Measurements from ENCODE around the gene CHRNA7.

CHRNA7 gene

DNA sequence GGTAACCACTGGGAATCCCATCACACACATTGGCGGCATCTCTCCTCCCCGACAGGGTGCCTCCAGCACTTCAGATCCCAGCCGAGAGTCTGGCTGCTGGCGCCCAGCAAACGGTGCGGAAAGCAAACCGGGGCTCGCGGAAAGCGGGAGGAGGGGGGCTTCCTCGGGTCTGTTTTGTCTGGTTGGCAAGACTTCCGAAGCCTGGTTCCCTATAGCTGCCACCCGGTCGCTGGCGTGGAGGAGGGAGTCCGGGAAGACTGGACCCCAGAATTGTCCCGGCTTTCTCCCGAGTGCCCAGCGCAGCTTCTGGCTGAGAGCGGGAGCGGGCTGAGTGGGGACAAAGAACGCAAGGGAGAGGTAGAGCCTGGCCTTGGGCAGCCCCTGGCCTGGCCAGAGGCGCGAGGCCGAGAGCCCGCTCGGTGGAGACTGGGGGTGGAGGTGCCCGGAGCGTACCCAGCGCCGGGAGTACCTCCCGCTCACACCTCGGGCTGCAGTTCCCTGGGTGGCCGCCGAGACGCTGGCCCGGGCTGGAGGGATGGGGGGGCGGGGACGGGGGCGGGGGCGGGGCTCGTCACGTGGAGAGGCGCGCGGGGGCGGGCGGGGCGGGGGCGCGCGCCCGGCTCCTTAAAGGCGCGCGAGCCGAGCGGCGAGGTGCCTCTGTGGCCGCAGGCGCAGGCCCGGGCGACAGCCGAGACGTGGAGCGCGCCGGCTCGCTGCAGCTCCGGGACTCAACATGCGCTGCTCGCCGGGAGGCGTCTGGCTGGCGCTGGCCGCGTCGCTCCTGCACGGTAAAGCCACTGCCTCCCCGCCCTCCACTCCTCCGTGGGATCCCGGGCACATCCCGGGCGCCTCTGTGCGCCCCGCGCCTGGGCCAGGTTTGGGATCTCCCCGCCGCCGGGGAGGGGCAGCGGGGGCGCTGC lies at the start of gene CHRNA7:
Gene CHRNA7, plus strand, starts transcription at position 654 of the 920 bp plus-strand sequence. Its CDS starts 80 bp downstream, at position 734.
- peak within 1 kb of the TSS; percentile 69; the same call in 1 of the 2 replicates for H3K9ac ChIP-seq (ENCODE audit: low read depth, low read length)
- H3K4me1 ChIP-seq (ENCODE audit: insufficient read depth, low read length) = peaks cover 9% of the 10 kb centered on the region
- H3K27me3 ChIP-seq (ENCODE audit: insufficient read depth, low read length) = peaks cover 42% of the 10 kb centered on the region
- H3K4me3 ChIP-seq (ENCODE audit: low read length) = peak within 1 kb of the TSS; percentile 84
- no peaks in the 10 kb centered on the region for H3K9me3 ChIP-seq (ENCODE audit: insufficient read depth, low read depth, low read length)
- H3K27ac ChIP-seq (ENCODE audit: low read length) = no peak within 1 kb of the TSS
- H3K36me3 ChIP-seq (ENCODE audit: insufficient read depth, low read depth, low read length) = no peaks in the 10 kb centered on the region

DNA sequence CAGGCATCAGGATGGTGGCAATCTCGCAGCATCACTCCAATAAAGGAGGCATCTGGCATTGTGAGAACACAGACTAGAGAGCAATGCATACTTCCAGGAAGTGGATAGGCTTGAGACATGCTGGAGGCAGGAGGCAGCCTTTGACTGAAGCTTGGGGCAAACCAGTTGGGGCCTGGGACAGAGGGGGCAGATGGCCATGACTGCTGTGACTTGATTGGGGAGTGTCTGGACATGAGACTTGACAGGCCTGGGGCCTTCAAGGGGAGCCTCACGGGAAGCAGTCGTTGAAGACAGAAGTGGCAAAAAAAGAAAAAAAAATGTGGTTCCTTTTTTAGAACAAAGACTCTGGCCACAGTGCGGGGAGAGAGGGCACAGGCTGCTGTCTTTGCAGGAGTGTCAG lies 44.7 kb upstream of the CHRNA7 start:
- no peak overlapping the region for H3K9ac ChIP-seq (ENCODE audit: low read depth, low read length)
- no peak overlapping the region for H3K27ac ChIP-seq (ENCODE audit: low read length)

DNA sequence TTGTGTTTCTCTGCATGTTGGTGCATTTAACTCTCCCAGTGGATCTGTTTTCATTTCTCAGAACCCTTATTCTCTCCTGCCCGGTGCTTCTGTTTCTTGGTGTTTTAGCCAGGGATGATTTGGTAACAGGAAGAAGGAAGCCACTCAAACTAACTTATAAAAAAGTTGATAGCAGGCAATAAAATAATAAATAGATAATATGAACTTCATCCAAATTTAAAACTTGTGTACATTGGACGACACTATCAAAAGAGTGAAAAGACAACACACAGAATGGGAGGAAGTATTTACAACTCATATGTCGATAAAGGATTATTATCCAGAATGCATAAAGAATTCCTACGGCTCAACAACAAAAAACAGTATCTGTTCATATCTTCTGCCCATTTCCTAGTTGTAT lies 37.3 kb upstream of the CHRNA7 start:
- Histone ChIP-seq H3K27ac (ENCODE audit: low read length) (no peak overlapping the region), H3K36me3 (ENCODE audit: insufficient read depth, low read depth, low read length) (no peaks in the 10 kb centered on the region), H3K4me3 (ENCODE audit: low read length) (no peak overlapping the region), H3K9ac (ENCODE audit: low read depth, low read length) (no peak overlapping the region), H3K4me1 (ENCODE audit: insufficient read depth, low read length) (no peaks in the 10 kb centered on the region), H3K9me3 (ENCODE audit: insufficient read depth, low read depth, low read length) (no peaks in the 10 kb centered on the region), H3K27me3 (ENCODE audit: insufficient read depth, low read length) (no peaks in the 10 kb centered on the region)

More for the DNA sequence above, 44.7 kb upstream of the CHRNA7 start:
- Histone ChIP-seq H3K27me3 (ENCODE audit: insufficient read depth, low read length) (no peaks in the 10 kb centered on the region), H3K36me3 (ENCODE audit: insufficient read depth, low read depth, low read length) (no peaks in the 10 kb centered on the region), H3K4me1 (ENCODE audit: insufficient read depth, low read length) (no peaks in the 10 kb centered on the region), H3K9me3 (ENCODE audit: insufficient read depth, low read depth, low read length) (no peaks in the 10 kb centered on the region), H3K4me3 (ENCODE audit: low read length) (no peak overlapping the region)

DNA sequence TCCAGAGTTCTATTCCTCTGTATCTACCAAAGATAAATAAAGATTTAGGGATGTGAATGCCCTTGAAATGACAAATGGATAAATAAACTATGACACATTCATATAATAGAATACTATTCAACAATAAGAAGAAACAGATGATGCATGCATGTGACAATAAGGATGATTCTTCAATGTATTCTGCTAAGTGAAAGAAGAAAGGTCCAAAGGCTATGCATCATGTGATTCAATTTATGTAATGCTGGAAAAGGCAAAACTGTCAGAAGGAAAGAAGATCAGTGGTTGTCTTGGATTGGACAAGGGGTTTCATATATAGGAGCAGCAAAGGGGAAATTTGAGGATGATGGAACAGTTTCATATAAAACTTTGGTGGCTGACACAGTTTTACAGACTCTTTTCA lies 32.6 kb upstream of the CHRNA7 start:
- no peaks in the 10 kb centered on the region for H3K27me3 ChIP-seq (ENCODE audit: insufficient read depth, low read length)
- no peak overlapping the region for H3K27ac ChIP-seq (ENCODE audit: low read length)
- no peaks in the 10 kb centered on the region for H3K9me3 ChIP-seq (ENCODE audit: insufficient read depth, low read depth, low read length)
- H3K4me1 ChIP-seq (ENCODE audit: insufficient read depth, low read length) = no peaks in the 10 kb centered on the region
- no peaks in the 10 kb centered on the region for H3K36me3 ChIP-seq (ENCODE audit: insufficient read depth, low read depth, low read length)
- no peak overlapping the region for H3K9ac ChIP-seq (ENCODE audit: low read depth, low read length)
- H3K4me3 ChIP-seq (ENCODE audit: low read length) = no peak overlapping the region

DNA sequence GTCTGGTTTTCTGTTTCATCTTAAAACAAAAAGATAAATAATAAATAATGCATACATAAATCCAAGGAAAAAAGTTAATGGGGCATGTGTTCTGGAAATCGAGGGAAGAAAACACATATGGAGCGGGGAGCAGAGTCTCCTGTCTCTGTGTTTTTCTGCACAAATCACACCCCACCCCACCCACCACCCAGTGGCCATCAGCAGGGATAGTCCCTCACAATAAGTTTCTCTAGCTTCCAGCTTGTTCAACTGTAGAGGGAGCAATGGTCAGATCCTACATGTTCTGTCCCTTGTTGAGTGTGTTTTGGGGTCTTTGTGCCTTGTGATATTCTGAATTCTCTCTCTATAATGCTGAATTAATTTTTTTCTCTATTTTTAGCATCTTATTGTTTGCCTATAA lies 26.8 kb upstream of the CHRNA7 start:
- no peak overlapping the region for H3K9ac ChIP-seq (ENCODE audit: low read depth, low read length)
- no peaks in the 10 kb centered on the region for H3K27me3 ChIP-seq (ENCODE audit: insufficient read depth, low read length)
- no peaks in the 10 kb centered on the region for H3K36me3 ChIP-seq (ENCODE audit: insufficient read depth, low read depth, low read length)
- no peak overlapping the region for H3K4me3 ChIP-seq (ENCODE audit: low read length)
- H3K9me3 ChIP-seq (ENCODE audit: insufficient read depth, low read depth, low read length) = no peaks in the 10 kb centered on the region
- no peaks in the 10 kb centered on the region for H3K4me1 ChIP-seq (ENCODE audit: insufficient read depth, low read length)
- H3K27ac ChIP-seq (ENCODE audit: low read length) = no peak overlapping the region

DNA sequence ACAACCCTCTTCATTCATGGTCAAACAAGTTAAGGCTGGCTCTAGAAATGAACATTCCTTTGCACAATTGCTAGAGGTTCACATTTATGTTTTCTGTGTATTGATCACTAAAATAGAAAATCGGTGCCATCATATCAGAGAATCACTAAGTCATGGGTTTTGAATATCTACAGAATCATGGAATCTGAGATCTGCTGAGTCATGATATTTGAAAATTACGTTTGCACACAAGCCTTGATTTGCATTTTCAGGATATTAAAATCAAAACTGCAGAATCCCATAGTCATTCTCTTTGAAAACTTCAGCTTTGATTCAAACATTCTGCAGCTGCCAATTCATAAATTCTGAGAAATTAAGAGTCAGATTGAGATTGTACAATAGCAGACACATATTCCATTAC lies 26.1 kb upstream of the CHRNA7 start:
- Histone ChIP-seq H3K4me1 (ENCODE audit: insufficient read depth, low read length) (no peaks in the 10 kb centered on the region), H3K27ac (ENCODE audit: low read length) (no peak overlapping the region), H3K9ac (ENCODE audit: low read depth, low read length) (no peak overlapping the region), H3K4me3 (ENCODE audit: low read length) (no peak overlapping the region), H3K36me3 (ENCODE audit: insufficient read depth, low read depth, low read length) (no peaks in the 10 kb centered on the region), H3K27me3 (ENCODE audit: insufficient read depth, low read length) (no peaks in the 10 kb centered on the region), H3K9me3 (ENCODE audit: insufficient read depth, low read depth, low read length) (no peaks in the 10 kb centered on the region)

DNA sequence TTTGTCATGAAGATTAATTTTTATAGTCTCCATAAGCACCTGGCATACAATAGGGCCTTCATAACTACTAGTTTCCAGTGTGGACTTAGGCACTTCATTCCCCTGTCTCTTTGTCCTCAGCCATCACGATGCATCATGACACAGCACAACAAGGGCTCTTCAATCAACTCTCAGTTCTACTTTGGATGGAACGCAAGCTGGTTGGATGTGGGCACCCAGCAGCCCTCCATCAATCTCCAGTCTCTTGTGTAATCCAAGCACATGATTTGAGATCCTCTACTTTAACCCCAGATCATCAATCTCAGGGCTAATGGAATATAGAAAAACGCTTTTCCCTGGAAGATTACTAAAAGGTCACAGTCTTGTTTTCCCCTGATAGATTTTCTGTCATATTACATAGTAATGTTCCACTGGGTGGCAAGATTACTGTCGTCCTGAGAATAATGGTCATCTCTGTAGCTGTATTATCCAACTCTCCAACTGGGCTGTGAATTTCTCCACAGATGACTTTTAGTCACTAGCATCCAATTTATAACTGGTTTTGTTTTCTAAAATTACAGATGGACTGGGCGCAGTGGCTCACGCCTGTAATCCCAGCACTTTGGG lies 22.9 kb upstream of the CHRNA7 start:
- no peak overlapping the region for H3K4me3 ChIP-seq (ENCODE audit: low read length)
- H3K36me3 ChIP-seq (ENCODE audit: insufficient read depth, low read depth, low read length) = no peaks in the 10 kb centered on the region
- H3K9me3 ChIP-seq (ENCODE audit: insufficient read depth, low read depth, low read length) = no peaks in the 10 kb centered on the region
- no peak overlapping the region for H3K27ac ChIP-seq (ENCODE audit: low read length)
- H3K9ac ChIP-seq (ENCODE audit: low read depth, low read length) = no peak overlapping the region
- H3K4me1 ChIP-seq (ENCODE audit: insufficient read depth, low read length) = no peaks in the 10 kb centered on the region
- H3K27me3 ChIP-seq (ENCODE audit: insufficient read depth, low read length) = no peaks in the 10 kb centered on the region

DNA sequence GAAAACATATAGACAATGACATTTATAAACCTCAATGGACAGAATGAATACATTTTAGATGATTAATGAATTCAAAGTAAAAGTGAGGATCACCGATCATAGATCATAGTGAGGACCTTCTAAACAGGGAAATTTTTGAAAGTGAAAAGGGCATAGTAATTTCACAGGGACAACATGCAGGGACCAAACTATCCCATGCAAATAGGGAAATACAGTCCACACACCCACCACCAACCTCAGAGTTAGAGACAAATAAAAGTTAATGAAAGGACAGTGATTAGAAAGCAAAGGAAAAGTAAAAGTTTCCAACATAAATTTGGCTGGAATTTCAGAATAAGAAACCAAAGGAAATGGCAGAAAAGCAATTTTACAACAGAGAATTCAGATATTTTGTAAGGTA lies 15.4 kb upstream of the CHRNA7 start:
- Histone ChIP-seq H3K27ac (ENCODE audit: low read length) (no peak overlapping the region), H3K36me3 (ENCODE audit: insufficient read depth, low read depth, low read length) (no peaks in the 10 kb centered on the region), H3K9ac (ENCODE audit: low read depth, low read length) (no peak overlapping the region), H3K4me1 (ENCODE audit: insufficient read depth, low read length) (no peaks in the 10 kb centered on the region), H3K9me3 (ENCODE audit: insufficient read depth, low read depth, low read length) (peaks cover 4% of the 10 kb centered on the region; the same call in 1 of the 2 replicates), H3K4me3 (ENCODE audit: low read length) (no peak overlapping the region), H3K27me3 (ENCODE audit: insufficient read depth, low read length) (no peaks in the 10 kb centered on the region)

DNA sequence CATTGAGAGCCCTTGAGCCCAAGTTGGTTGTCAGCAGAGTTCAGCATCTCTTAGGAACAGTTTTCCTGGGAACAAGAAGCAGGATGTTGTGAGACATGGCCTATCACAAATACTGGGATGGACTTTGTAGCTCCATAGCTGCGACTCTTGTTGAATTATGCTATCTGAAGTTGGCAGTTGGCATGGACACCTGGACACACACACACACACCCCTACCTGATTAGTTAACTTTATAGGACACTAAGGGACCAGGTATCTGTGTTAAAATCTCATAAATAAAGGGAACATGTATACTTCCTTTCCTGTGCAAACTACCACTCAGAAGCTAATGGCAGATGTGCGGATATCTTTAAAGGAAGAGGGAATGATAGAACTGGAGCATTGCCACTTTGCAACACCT lies 10.2 kb upstream of the CHRNA7 start:
- Histone ChIP-seq H3K27me3 (ENCODE audit: insufficient read depth, low read length) (no peaks in the 10 kb centered on the region), H3K4me1 (ENCODE audit: insufficient read depth, low read length) (no peaks in the 10 kb centered on the region), H3K27ac (ENCODE audit: low read length) (no peak overlapping the region), H3K9ac (ENCODE audit: low read depth, low read length) (no peak overlapping the region), H3K4me3 (ENCODE audit: low read length) (no peak overlapping the region), H3K36me3 (ENCODE audit: insufficient read depth, low read depth, low read length) (no peaks in the 10 kb centered on the region), H3K9me3 (ENCODE audit: insufficient read depth, low read depth, low read length) (no peaks in the 10 kb centered on the region)

DNA sequence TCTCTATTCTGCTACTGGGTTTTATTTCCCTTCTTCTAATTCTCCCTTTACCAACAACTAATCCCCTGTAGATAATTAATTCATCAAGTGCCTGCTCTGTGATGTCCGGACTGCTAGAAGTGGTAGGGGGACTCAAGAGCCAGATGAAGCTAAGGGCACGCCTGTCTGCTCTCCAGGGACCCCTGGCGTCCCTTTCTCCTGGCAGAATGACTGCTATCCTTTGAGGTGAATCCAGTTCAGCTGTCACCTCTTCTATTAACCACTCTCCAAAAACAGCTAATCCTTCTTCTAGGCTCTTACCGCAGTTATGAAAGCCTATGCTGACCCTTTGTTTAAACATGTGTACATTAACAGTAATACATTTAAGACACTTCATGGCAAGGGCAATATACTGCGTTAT lies 1.4 kb upstream of the CHRNA7 start:
- peak overlapping the region; percentile 84 for H3K4me3 ChIP-seq (ENCODE audit: low read length)

DNA sequence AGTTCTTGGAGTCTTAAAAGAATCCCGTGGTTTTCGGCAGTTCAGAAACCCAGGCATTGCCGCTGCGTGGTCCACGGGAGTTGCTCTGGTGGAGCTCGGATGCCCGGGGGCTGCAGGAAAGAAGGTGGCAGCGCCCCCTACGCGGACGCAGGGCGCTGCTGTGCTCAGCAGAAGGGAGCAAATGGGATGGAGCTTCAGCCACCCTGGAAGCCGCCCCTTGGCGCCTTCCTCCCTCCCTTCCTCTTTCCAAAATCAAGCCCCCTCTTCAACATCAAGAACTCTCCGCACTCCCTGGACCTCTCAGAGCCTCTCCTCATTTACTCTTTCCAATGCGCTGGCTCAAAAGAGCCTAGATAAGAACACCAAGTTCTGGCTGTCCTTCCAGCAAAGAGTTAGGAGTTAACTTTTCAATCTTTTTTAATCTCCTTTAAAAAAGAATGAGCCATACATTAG lies 880 bp upstream of the CHRNA7 start:
- Histone ChIP-seq H3K27ac (ENCODE audit: low read length) (no peak overlapping the region), H3K4me3 (ENCODE audit: low read length) (peak overlapping the region; percentile 84), H3K27me3 (ENCODE audit: insufficient read depth, low read length) (peaks cover 42% of the 10 kb centered on the region), H3K4me1 (ENCODE audit: insufficient read depth, low read length) (peaks cover 9% of the 10 kb centered on the region), H3K9ac (ENCODE audit: low read depth, low read length) (peak overlapping the region; percentile 69; the same call in 1 of the 2 replicates), H3K9me3 (ENCODE audit: insufficient read depth, low read depth, low read length) (no peaks in the 10 kb centered on the region), H3K36me3 (ENCODE audit: insufficient read depth, low read depth, low read length) (no peaks in the 10 kb centered on the region)

More for the DNA sequence above, 1.4 kb upstream of the CHRNA7 start:
- Histone ChIP-seq H3K36me3 (ENCODE audit: insufficient read depth, low read depth, low read length) (no peaks in the 10 kb centered on the region), H3K9me3 (ENCODE audit: insufficient read depth, low read depth, low read length) (no peaks in the 10 kb centered on the region), H3K27ac (ENCODE audit: low read length) (no peak overlapping the region), H3K27me3 (ENCODE audit: insufficient read depth, low read length) (peaks cover 42% of the 10 kb centered on the region), H3K9ac (ENCODE audit: low read depth, low read length) (no peak overlapping the region; the same call in 1 of the 2 replicates), H3K4me1 (ENCODE audit: insufficient read depth, low read length) (peaks cover 9% of the 10 kb centered on the region)

DNA sequence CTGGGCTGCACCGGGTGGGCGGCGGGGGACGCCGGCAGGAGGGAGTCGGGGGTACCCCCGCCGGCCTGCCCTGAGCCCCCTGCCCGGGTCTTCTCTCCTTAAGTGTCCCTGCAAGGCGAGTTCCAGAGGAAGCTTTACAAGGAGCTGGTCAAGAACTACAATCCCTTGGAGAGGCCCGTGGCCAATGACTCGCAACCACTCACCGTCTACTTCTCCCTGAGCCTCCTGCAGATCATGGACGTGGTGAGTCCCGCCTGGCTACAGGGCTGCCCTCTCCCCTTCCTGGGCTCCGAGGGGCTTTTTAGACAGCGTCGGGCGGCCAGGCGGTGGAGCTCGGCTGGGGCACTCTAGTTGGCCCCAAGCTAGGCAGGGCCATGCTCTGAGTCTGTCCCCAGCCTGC lies 480 bp downstream of the CHRNA7 start:
- no peak overlapping the region for H3K27ac ChIP-seq (ENCODE audit: low read length)
- peak overlapping the region; percentile 60; the same call in 1 of the 2 replicates for H3K9ac ChIP-seq (ENCODE audit: low read depth, low read length)

More for the DNA sequence above, 480 bp downstream of the CHRNA7 start:
- Histone ChIP-seq H3K4me3 (ENCODE audit: low read length) (peak overlapping the region; percentile 77), H3K9me3 (ENCODE audit: insufficient read depth, low read depth, low read length) (no peaks in the 10 kb centered on the region), H3K4me1 (ENCODE audit: insufficient read depth, low read length) (peaks cover 9% of the 10 kb centered on the region), H3K36me3 (ENCODE audit: insufficient read depth, low read depth, low read length) (no peaks in the 10 kb centered on the region), H3K27me3 (ENCODE audit: insufficient read depth, low read length) (peaks cover 42% of the 10 kb centered on the region)
